ENCODE measurements around the gene DYSF.
"Not testable (repeated sequence)": the region's sequence is repeated elsewhere in the genome, so short reads cannot be mapped to it uniquely, and the experiment has no call there.

DYSF gene

DNA sequence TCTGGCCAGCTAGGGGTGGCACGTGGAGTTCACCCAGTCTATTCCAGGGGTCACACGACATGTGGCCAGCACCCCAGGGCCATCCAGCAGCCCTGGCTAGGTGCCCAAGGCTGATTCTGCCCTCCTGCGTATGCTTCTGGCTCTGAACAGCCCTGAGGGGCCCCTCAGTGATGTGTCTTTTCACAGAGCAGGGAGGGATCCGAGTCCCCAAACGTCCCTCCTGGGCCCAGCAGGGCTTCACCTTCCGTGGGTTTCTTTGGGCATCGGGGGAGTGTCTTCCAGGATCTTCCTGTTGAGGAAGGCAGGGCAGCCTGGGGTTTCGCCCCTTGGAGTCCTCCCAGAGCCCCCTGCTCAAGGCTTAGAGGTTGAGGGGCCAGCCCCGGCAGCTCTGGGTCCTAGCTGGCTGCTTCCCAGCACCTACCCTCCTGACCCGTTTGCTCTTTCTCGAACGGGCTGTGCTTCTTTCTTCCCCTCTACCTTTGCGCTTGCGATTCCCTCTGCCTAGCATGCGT lies 165.9 kb downstream of the DYSF start:
- no peak for DNase-seq

DNA sequence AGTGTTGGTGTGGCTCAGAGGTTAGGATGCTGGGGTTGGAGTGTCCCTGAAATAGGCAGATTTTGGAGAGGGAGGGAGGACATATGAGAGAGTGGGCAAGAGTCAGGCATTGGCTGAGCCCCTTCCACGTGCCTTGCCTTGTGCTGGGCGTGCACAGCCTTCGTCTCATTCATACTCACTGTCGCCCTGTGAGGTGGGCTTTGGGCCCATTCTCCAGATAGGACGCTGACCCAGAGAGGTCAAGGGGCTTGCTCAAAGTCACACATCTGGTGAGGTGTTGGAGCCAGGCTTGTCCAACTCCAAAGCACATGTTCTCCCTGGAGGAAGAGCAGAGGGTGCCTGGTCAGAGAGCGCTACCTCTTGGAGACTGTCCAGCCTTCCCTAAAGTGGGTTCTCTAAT lies 166.8 kb downstream of the DYSF start:
- no peak for DNase-seq

DNA sequence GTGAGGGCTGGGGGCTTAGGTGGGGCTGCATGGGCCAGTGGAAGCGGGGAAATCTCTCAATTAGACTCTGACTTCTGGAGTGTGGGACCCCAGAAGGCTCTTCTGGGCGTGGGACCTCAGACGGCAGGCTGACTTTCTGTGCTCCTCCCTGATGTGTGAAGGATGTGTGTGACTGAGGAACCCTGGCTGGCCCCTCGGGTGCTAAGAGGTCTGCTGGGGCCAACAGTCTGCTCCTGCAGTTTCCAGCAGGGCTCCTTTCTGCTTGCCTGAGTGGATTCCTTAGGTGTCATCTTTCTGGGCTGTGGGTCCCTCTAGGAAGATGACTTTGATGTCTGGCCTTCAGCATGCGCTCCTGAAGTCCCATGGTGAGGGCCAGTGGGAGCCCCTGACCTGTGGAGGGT lies 167.5 kb downstream of the DYSF start:
- no peak for DNase-seq

DNA sequence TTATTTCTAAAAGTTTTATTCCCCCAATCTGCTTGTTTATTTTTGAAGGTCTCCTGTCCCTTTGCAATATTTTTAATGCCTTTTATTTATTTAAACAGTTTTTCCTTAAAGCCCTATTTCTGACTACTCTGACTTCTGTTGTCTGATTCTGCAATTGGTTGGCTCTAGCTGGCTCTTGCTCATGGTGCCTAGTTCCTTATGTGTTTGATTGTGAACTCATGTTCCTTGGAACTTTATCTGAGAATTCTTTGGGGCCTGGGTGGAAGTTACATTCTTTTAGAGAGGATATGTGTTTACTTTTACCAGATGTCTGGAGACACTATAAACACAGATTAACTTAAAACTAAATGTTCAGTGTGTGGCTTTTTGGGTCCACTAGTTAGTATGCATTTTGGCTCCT lies 175.9 kb downstream of the DYSF start:
- no peak for DNase-seq

DNA sequence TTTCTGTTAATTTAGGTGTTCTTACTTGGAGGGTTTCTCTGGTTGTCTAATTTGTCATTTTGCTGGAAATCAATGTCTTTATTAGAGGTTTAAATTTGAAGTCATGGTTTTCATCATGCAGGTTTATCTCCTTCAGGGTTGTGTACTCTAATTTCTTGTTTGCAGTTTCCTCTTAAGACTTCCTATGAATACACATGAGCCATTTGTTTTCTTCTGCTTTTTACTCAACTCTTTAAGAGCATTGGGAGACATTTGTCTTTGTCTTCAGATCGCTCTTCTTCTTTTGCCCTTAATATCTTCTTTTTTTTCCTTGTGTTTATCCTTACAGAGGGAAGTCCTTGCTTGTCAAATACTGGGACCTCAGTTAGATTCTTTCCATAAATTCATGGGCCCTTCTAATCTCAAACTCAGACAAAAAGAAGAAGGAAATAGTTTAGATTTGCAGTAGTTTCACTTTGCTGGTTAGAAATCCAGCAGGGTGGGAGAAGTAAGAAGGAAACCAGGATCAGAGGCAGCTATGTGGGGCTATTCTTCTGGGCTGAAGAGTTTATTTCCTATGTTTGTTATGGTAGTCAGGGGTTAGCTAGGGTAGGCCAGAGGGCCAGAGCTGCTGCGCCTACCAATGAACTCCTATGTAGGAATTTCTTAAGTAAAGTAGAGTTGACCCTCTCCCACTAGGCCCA lies 176.6 kb downstream of the DYSF start:
- no peak for DNase-seq

DNA sequence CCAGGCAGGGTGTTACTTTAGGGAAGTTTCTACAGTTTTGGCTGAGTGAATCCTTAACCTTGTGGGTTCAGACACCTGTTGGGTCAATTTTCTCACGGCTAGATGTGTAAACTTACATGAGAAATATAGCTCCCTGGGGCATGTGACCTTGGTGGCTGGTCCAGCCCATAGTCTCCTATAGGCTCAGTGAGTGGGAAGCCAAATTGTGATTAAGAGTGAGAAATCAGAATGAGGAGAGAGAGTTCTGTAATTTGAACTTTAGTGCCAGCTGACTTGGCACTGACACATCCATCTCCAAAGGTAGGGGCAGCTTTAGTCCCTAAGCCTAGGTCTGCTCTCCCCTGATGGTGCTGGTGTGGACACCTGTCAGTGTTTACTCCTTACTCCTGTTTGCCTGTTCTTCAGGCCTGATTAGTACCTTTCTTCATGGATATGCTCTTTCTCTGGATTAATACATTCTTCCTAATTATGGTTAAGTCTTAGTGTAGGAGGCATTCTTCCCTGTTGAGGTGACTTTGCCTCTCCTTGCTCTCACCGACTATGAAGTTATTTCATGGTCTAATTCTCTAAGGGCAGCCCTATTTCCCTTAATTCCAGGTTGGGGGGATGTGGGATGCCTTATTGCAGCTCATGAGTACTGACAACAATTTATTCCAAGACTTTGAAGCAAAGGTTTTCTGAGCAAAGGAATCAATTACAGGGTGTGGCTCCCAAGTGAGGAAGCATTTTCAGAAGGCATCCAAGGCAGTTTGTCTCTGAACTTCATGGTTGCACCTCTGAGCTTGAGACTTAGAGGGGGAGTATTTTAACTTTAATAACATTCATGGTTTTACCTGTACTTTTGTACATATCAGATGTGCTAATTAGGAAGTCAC lies 177.3 kb downstream of the DYSF start:
- DNase-seq = no peak

DNA sequence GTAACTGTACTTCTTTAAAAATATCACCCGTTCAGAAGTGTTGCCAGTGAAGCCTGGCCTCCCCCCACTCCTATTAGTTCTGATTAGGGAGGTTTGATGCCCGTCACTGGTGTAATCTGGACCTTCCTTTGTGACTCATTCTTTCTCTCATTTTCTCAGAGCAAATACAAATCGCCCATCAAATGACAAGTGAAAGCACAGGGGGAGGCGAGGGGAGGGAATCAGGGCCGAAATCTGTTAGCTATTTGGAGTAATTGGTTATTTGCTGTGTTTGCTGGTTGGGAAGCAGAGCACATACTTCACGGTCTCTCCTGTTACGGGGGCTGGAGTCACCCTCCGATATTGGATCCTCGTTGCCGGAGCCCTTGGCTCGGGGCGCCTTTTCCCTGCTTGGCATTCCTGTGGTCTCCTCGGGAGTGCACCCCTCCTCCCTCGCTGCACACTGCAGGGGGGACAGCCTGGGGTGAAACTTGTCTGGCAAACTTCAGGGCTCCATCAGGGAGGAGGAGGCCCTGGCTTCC lies 178.1 kb downstream of the DYSF start:
- no peak for DNase-seq

DNA sequence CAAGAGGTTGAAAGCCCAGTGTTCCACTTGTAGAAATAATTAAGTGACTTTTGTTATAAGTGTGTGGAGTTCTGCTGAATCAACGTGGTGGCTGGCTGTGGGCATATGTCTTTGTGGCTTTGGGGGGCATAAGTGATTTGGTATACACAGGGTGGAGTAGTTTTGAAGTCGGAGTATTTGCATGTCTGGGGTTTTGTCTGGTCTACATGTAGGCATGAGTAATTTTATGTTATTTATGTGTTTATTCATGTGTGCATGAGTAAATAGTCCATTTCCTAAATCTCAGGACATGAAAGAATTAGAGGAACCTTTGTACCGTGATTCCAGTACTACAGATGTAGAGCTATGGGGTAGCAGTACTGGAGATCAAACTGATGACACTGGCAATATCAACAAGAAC lies 179.7 kb downstream of the DYSF start:
- no peak for DNase-seq

DNA sequence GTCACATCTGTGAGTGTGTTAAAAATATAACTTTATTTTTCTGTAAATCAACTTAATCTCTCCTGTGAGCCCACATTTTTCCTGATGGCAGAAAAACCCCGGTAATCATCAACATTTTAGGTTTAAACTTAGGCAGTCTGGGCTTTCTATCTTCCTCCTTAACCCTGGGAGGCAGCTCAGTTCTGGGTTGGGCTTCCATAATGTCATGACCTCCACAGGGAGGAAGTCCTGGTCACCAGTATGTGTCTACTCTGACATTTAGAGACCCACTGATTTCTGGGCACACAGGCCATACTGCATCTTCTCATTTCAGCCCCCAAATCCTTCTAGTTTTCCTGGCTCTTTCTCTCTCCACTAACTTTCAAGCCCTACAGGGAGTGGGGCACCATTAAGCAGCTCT lies 181.2 kb downstream of the DYSF start:
- no peak for DNase-seq

DNA sequence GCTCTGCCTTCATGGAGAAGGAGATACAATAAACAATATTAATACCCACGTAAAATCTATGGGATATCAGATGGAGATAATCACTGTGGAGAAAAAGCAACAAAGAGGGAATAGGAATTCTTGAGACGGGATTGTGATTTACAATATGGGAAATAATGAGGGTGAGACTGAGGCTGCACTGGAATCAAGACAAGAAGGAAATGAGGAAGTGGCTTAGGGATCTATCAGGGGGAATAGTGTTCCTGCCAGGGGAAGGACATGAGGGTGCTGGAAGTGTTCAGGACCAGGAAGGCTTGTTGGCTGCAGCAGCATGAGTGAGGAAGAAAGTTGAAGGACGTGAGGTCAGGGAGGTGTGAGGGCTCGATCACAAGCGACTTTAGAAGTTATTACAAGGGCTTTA lies 182.4 kb downstream of the DYSF start:
- no peak for DNase-seq

DNA sequence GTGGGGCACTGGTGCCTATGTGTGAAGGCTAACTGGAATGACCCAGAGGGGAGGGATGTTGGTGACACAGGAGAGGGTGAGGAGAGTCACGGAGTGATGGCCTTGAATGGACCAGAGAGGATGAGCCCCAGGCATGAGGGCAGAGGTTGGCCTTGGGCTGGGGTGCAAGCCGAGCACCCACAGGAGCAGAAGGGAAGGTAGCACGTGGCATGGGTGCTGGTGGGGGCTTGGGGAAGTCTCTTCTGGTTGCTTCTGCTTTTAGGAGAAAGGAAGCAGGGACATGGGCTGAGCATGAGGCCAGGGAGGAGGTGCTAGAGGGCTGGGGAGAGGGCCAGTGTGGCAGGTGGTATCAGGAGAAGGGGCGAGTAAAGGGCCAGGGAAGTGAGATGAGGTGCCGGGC lies 183.8 kb downstream of the DYSF start:
- no peak for DNase-seq

DNA sequence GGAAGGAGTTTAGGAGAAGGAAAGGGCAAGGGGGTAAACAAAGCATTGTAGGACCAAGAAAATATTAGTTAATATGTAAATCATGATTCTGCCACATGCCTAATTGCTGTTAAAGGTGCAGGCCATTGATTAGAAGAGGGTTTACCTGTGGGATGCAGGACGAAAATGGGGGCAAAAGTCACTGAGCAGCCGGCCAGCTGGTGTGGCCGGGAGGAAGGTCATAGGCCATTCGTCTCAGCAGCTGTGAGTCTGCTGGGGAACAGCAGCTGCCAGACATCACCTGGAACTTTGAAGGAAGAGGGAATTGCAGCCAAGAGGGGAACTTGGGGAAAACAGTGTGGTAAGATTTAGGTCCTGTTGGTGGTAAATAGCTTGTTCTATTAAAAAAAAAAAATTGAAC lies 184.4 kb downstream of the DYSF start:
- DNase-seq = no peak

DNA sequence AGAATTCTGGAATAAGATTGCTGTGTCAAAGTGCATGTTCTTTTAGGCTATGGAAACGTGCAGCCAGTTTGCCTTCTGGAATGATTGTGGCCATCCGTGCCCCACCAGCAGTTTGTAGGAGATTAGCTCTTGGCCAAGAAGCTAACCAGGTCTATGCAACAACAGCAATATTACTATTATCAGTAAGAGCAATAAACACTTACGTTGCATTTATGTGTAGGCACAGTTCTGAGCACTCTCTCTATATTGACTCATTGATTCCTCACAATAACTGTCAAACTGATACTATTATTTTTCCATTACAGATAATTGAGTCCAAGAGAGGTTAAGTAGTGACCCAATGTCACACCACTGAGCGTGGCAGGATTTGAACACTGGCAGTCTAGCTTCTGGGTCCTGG lies 186.4 kb downstream of the DYSF start:
- no peak for DNase-seq

DNA sequence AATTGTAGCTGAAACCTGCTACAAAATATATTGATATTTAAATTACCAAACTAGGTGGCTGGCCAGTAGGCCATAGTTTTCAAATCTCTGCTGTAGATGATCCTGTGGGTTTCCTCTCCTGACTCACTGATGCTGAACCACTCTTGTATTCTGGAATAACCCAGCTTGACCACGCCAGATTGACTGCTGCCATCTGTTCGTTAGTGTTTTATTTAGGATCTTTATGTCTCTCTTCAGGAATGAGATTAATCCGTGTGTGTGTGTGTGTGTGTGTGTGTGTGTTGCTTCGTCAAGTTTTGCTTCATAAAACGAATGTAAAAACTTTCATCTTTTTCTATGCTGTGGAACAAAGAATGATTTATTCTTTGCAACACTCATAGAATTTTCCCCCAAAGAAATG lies 187.1 kb downstream of the DYSF start:
- no peak for DNase-seq

DNA sequence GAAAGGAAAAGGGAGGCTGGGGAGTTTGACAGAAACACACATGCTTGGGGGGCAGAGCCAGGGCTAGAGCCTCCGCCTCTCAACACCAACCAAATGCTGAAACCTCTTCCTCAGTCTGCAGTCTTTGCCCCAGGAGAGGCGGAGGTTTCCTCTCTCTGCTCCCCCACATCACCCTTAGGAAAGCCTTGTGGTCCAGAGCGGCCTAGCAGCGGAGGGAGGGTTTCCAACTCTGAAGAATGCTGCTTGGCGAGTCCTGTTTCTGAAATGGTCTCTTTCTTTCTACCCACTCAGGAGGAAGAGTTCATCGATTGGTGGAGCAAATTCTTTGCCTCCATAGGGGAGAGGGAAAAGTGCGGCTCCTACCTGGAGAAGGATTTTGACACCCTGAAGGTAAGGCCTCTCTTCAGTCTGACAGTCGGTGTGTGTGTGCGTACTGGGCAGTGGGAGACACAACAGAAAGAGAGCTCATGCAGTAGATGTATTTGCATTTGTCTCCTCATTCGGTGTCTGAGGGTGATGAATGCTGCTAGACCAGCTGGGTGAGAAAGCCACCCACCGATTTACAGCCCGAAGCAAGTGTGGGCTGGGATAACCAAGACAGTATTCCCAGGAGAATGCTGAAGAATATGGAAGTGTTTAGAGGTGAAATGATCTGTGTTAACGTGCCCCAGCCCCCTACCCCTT lies 190.5 kb downstream of the DYSF start:
- no peak for DNase-seq

DNA sequence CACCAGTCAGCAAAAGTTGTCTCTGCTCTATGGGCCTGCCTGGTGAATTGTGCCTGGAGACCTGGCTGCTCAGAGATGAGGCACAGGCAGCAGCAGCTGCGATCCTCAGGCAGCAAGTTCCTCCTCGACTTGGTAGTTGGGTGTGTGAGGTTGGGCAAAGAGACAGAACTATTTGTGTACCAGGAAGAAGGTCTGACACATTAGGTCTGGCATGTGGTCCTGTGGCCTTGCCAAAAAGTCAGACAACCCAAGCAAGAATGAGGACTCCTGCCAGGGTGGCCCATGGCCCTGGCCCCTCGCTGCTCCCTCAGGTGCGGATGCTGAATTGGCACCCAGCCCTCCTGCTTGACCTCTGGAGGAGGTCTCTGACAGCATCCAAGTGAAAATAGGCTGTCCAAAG lies 192.7 kb downstream of the DYSF start:
- no peak for DNase-seq

DNA sequence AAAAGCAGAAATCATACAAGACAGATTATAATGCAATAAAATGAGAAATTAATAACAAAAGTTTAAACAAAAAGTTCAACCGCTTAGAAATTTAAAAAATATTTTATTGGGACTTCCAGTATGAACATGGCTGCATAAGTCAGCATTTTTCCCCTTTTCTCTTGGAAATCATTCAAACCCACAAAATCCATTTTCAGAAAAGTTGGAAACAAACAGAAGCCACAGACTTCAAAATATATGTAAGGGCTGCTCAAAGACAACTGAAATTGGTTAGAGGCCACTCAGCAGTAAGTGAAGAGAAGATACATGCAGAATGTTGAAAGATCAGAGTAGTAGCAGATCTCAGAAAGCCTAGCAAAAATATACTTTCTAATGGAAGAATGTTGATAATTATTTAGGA lies 194.0 kb downstream of the DYSF start:
- DNase-seq = no peak

DNA sequence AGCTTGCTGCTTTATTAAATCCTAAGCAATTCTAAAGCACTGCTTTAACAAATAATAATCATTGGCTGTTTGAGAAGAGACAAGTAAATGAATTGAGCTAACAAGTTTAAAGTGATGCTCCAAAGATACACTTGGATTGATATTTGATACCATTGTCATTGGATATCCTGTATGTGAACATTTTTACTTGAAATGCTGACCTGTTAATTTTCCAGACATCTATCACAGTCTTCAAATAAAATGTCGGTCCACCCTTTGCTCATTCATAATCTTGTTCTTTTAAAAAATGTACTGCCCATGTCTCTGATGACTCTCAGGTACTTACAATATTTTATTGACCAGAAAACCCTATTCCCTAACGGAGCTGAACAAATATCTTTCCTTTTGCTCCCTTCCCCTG lies 202.1 kb downstream of the DYSF start:
- no peak for DNase-seq

DNA sequence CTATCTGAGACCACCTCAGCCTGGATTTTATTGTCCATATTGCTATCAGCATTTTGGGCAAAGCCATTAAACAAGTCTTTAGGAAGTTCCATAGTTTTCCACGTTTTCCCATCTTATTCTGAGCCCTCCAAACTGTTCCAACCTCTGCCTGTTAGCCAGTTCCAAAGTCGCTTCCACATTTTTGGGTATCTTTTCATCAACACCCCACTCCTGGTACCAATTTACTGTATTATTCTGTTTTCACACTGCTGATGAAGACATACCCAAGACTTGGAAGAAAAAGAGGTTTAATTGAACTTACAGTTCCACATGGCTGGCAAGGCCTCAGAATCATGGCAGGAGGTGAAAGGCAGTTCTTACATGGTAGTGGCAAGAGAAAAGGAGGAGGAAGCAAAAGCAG lies 204.9 kb downstream of the DYSF start:
- DNase-seq = not testable (repeated sequence)

DNA sequence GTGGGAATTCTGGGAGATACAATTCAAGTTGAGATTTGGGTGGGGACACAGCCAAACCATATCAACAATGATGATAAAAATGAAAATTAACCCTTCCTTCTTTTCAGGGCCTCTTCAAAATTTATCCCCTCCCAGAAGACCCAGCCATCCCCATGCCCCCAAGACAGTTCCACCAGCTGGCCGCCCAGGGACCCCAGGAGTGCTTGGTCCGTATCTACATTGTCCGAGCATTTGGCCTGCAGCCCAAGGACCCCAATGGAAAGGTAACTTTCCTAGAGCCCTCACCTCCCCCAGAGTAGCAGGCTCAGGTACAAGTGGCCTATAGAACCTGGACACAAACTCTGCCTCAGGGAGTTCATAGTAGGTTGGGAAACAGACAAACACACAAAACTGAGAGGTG lies 205.4 kb downstream of the DYSF start:
- no peak for DNase-seq

DNA sequence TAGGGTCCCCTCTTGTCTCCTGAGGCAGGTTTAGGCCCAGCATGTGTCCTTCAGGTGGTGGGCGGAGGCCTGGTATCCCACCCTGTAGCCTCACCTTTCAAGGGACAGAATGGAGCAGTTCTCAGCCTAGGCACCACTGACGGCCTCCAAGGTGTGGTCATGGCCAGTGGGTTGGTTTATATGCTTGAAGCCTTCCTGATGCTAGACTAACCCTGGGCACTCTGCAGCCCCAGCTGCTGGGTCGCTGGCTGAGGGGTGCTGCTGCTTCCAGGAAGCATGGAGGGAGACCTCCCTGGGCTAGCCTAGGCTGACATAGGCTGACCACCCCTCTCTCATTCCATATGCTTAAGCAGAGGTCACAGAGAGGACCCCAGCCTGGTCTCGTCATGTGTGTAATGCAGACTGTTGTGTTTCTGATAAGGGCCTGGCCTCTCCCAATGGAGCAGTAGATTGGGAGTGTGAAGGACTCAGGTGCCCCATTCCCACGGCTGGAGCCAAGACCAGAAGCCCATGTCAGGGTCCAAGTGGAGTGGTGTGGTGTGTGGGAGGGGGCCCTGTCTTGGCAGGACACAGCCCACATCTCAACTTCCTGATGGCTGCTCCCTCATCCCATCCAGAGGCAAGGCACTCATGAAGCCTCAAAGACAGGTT lies 206.6 kb downstream of the DYSF start:
- no peak for DNase-seq

DNA sequence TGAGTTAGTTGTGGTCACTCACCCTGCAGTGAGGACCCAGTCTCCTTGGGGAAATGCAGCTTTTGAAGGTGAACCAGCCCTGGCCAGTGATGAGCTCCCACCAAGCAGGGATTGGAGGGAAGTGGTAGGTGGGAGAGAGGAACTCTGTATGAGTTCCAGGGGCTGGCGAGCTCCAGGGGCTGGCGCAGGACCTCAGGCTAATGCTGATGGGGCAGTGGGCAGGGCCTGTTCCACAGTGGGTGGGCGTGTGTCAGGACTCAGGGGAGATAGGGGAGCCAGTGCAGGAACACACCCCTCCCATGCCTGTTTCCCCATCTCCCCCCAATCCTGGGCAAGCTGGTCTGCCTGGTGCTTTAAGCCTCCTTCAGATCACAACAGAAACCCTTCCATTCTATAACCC lies 208.4 kb downstream of the DYSF start:
- DNase-seq = no peak
